HepG2 (cell line): ENCODE results near the gene MYOM1. TPM values are rescaled to one million over a fixed set of nuclear protein-coding genes. Genes with fewer than 3 reads are reported as not detected.

ENCODE experiments used
- ADNP ChIP-seq: sonication (generic); formaldehyde crosslinking; IDR thresholded peaks from 2 replicates; pipeline ENCODE4 v1.4.0; 2020; ENCODE audit warnings: missing genetic modification reagents
- CENPT ChIP-seq: sonication (generic); formaldehyde crosslinking; IDR thresholded peaks from 2 replicates; pipeline ENCODE4 v1.8.0; 2022; ENCODE audit warnings: low read depth, mild to moderate bottlenecking, moderate library complexity, missing genetic modification reagents
- ETV5 ChIP-seq: IDR thresholded peaks from 2 replicates; pipeline ENCODE4 v1.6.1; 2018; ENCODE audit warnings: missing biosample characterization, missing genetic modification reagents, inconsistent platforms, borderline replicate concordance
- FOXA3 ChIP-seq: IDR thresholded peaks from 2 replicates; pipeline ENCODE4 v1.6.1; 2016; ENCODE audit warnings: missing genetic modification reagents, missing compliant biosample characterization
- GATAD2A ChIP-seq: IDR thresholded peaks from 2 replicates; pipeline ENCODE4 v1.6.1; 2016
- HDAC2 ChIP-seq: sonication (generic); formaldehyde crosslinking; IDR thresholded peaks from 2 replicates; pipeline ENCODE4 v1.4.0; 2020; ENCODE audit warnings: missing genetic modification reagents
- HMGA1 ChIP-seq: sonication (generic); formaldehyde crosslinking; conservative IDR thresholded peaks from 2 replicates; pipeline ENCODE4 v1.4.0; 2020; ENCODE audit warnings: missing genetic modification reagents
- JDP2 ChIP-seq: sonication (generic); formaldehyde crosslinking; IDR thresholded peaks from 2 replicates; pipeline ENCODE4 v1.8.1; 2022; ENCODE audit warnings: missing genetic modification reagents, borderline replicate concordance
- MED1 ChIP-seq: sonication (generic); formaldehyde crosslinking; IDR thresholded peaks from 2 replicates; pipeline ENCODE4 v1.4.0; 2020; ENCODE audit warnings: missing genetic modification reagents
- NCOA2 ChIP-seq: sonication (generic); formaldehyde crosslinking; IDR thresholded peaks from 2 replicates; pipeline ENCODE4 v1.8.0; 2022; ENCODE audit warnings: inconsistent platforms
- NFKB2 ChIP-seq: sonication (generic); formaldehyde crosslinking; IDR thresholded peaks from 2 replicates; pipeline ENCODE4 v1.4.0; 2020; ENCODE audit warnings: missing genetic modification reagents, borderline replicate concordance
- RBFOX2 ChIP-seq: fragments of 200-400 bp; formaldehyde crosslinking; IDR thresholded peaks from 2 replicates; pipeline ENCODE4 v1.6.1; 2017; ENCODE audit warnings: low read depth, mild to moderate bottlenecking, low read length
- RCOR2 ChIP-seq: IDR thresholded peaks from 2 replicates; pipeline ENCODE4 v1.6.1; 2016; ENCODE audit warnings: missing biosample characterization, missing genetic modification reagents
- RFX1 ChIP-seq: fragments of 450-650 bp; IDR thresholded peaks from 2 replicates; pipeline ENCODE4 v1.6.1; 2017
- RFXANK ChIP-seq: IDR thresholded peaks from 2 replicates; pipeline ENCODE4 v1.6.1; 2016
- XRCC5 ChIP-seq: fragments of 200-400 bp; formaldehyde crosslinking; optimal IDR thresholded peaks from 2 replicates; pipeline ENCODE3; 2017; ENCODE audit warnings: mild to moderate bottlenecking, low read length
- ZBTB3 ChIP-seq: sonication (generic); formaldehyde crosslinking; IDR thresholded peaks from 2 replicates; pipeline ENCODE4 v1.4.0; 2020; ENCODE audit warnings: low read depth, mild to moderate bottlenecking, moderate library complexity, missing genetic modification reagents, borderline replicate concordance
- ZNF10 ChIP-seq: sonication (generic); formaldehyde crosslinking; IDR thresholded peaks from 2 replicates; pipeline ENCODE4 v1.4.0; 2020; ENCODE audit warnings: mild to moderate bottlenecking, low read depth, missing genetic modification reagents, borderline replicate concordance
- ZNF607 ChIP-seq: sonication (generic); formaldehyde crosslinking; IDR thresholded peaks from 2 replicates; pipeline ENCODE4 v1.5.1; 2020; ENCODE audit warnings: missing genetic modification reagents, mild to moderate bottlenecking, borderline replicate concordance
- ZNF619 ChIP-seq: sonication (generic); formaldehyde crosslinking; IDR thresholded peaks from 2 replicates; pipeline ENCODE4 v1.4.0; 2020; ENCODE audit warnings: mild to moderate bottlenecking, missing genetic modification reagents
- ZNF7 ChIP-seq: IDR thresholded peaks from 2 replicates; pipeline ENCODE4 v1.6.1; 2016; ENCODE audit warnings: missing biosample characterization, missing genetic modification reagents
- ZNF782 ChIP-seq: sonication (generic); formaldehyde crosslinking; IDR thresholded peaks from 2 replicates; pipeline ENCODE4 v1.4.0; 2020; ENCODE audit warnings: missing genetic modification reagents, mild to moderate bottlenecking, borderline replicate concordance
- ZSCAN20 ChIP-seq: sonication (generic); formaldehyde crosslinking; IDR thresholded peaks from 2 replicates; pipeline ENCODE4 v1.4.0; 2020; ENCODE audit warnings: missing genetic modification reagents, mild to moderate bottlenecking, borderline replicate concordance
- ZSCAN22 ChIP-seq: sonication (generic); formaldehyde crosslinking; IDR thresholded peaks from 2 replicates; pipeline ENCODE4 v1.4.0; 2020; ENCODE audit warnings: mild to moderate bottlenecking, missing genetic modification reagents
- polyA plus RNA-seq, 8 experiments: library from polyadenylated mRNA; depleted of rRNA in 3 of 8; stranded (reverse) in 7 of 8; unstranded in 1 of 8; fragments of >200 nt; fragmentation: Illumina TruSeq in 4 of 8; extraction: Trizol in 4 of 8; gene quantifications; 2 replicates each; pipeline versions ENCODE4 v1.2.1 to v1.2.3, GENCODE V29; 2011 to 2016; ENCODE audit warnings: low read depth in 4 of 8, missing spikeins in 1 of 8, mixed read lengths in 1 of 8; ENCODE audit not compliant: insufficient read depth in 1 of 8
- total RNA-seq, 5 experiments: library from RNA; depleted of rRNA; stranded (reverse); fragments of >200 nt; fragmentation: Illumina TruSeq; extraction: Trizol; gene quantifications; 2 replicates each; pipeline ENCODE4 v1.2.3, GENCODE V29; 2016; ENCODE audit warnings: low read depth in 1 of 5
- TF ChIP-seq, protein P1 (sequence below): sonication (generic); formaldehyde crosslinking; IDR thresholded peaks from 2 replicates; pipeline ENCODE4 v1.8.0; 2022; ENCODE audit warnings: mild to moderate bottlenecking, missing genetic modification reagents; ENCODE audit not compliant: insufficient replicate concordance
- TF ChIP-seq, protein P2 (sequence below): IDR thresholded peaks from 2 replicates; pipeline ENCODE4 v1.6.1; 2016; ENCODE audit warnings: low read depth
- TF ChIP-seq, protein P3 (sequence below): IDR thresholded peaks from 2 replicates; pipeline ENCODE4 v1.4.0; 2020; ENCODE audit warnings: mild to moderate bottlenecking, missing genetic modification reagents

MYOM1 gene
- total and polyA plus RNA-seq, 2 of the 13 experiments (the other 11 are each of a cell fraction or from before 2014, with no cell fraction given), result 0.46 to 0.98 TPM

- TF ChIP-seq, protein P1, sequence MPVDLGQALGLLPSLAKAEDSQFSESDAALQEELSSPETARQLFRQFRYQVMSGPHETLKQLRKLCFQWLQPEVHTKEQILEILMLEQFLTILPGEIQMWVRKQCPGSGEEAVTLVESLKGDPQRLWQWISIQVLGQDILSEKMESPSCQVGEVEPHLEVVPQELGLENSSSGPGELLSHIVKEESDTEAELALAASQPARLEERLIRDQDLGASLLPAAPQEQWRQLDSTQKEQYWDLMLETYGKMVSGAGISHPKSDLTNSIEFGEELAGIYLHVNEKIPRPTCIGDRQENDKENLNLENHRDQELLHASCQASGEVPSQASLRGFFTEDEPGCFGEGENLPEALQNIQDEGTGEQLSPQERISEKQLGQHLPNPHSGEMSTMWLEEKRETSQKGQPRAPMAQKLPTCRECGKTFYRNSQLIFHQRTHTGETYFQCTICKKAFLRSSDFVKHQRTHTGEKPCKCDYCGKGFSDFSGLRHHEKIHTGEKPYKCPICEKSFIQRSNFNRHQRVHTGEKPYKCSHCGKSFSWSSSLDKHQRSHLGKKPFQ (CRISPR knock-in tag), result no peak
- TF ChIP-seq ZBTB3 (CRISPR knock-in tag), result no peak
- 0 out of 2 replicates have a peak, but pooled peaks have one; percentile 35 for TF ChIP-seq MED1
- TF ChIP-seq RCOR2 (CRISPR knock-in tag), result peak; percentile 58; the same call in 1 of the 2 replicates
- peak; percentile 41; the same call in 1 of the 2 replicates for TF ChIP-seq HDAC2 (CRISPR knock-in tag)
- TF ChIP-seq ZNF619 (CRISPR knock-in tag), result no peak
- TF ChIP-seq, protein P2, sequence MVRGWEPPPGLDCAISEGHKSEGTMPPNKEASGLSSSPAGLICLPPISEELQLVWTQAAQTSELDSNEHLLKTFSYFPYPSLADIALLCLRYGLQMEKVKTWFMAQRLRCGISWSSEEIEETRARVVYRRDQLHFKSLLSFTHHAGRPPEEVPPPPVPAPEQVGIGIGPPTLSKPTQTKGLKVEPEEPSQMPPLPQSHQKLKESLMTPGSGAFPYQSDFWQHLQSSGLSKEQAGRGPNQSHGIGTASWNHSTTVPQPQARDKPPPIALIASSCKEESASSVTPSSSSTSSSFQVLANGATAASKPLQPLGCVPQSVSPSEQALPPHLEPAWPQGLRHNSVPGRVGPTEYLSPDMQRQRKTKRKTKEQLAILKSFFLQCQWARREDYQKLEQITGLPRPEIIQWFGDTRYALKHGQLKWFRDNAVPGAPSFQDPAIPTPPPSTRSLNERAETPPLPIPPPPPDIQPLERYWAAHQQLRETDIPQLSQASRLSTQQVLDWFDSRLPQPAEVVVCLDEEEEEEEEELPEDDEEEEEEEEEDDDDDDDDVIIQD, result 0 out of 2 replicates have a peak, but pooled peaks have one; percentile 34
- TF ChIP-seq ZNF7 (CRISPR knock-in tag), result no peak
- peak; percentile 64 for TF ChIP-seq GATAD2A (CRISPR knock-in tag)
- TF ChIP-seq, protein P3, sequence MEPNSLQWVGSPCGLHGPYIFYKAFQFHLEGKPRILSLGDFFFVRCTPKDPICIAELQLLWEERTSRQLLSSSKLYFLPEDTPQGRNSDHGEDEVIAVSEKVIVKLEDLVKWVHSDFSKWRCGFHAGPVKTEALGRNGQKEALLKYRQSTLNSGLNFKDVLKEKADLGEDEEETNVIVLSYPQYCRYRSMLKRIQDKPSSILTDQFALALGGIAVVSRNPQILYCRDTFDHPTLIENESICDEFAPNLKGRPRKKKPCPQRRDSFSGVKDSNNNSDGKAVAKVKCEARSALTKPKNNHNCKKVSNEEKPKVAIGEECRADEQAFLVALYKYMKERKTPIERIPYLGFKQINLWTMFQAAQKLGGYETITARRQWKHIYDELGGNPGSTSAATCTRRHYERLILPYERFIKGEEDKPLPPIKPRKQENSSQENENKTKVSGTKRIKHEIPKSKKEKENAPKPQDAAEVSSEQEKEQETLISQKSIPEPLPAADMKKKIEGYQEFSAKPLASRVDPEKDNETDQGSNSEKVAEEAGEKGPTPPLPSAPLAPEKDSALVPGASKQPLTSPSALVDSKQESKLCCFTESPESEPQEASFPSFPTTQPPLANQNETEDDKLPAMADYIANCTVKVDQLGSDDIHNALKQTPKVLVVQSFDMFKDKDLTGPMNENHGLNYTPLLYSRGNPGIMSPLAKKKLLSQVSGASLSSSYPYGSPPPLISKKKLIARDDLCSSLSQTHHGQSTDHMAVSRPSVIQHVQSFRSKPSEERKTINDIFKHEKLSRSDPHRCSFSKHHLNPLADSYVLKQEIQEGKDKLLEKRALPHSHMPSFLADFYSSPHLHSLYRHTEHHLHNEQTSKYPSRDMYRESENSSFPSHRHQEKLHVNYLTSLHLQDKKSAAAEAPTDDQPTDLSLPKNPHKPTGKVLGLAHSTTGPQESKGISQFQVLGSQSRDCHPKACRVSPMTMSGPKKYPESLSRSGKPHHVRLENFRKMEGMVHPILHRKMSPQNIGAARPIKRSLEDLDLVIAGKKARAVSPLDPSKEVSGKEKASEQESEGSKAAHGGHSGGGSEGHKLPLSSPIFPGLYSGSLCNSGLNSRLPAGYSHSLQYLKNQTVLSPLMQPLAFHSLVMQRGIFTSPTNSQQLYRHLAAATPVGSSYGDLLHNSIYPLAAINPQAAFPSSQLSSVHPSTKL (CRISPR knock-in tag), result peak; percentile 75
- TF ChIP-seq RFX1, result no peak
- peak; percentile 37; the same call in 1 of the 2 replicates for TF ChIP-seq FOXA3 (CRISPR knock-in tag)
- no peak; the same call in 1 of the 2 replicates for TF ChIP-seq ETV5
- no peak for TF ChIP-seq CENPT
- TF ChIP-seq XRCC5, result no peak
- no peak for TF ChIP-seq ZSCAN20
- TF ChIP-seq ADNP (CRISPR knock-in tag), result no peak
- TF ChIP-seq NFKB2 (CRISPR knock-in tag), result no peak
- peak; percentile 57; the same call in 1 of the 2 replicates for TF ChIP-seq NCOA2 (CRISPR knock-in tag)
- TF ChIP-seq JDP2 (CRISPR knock-in tag), result no peak
- TF ChIP-seq HMGA1 (CRISPR knock-in tag), result no peak
- TF ChIP-seq ZSCAN22 (CRISPR knock-in tag), result no peak
- no peak for TF ChIP-seq ZNF607 (CRISPR knock-in tag)
- no peak for TF ChIP-seq ZNF10 (CRISPR knock-in tag)
- TF ChIP-seq RFXANK (CRISPR knock-in tag), result no peak
- TF ChIP-seq ZNF782 (CRISPR knock-in tag), result no peak
- no peak for TF ChIP-seq RBFOX2
Observed at GRCh38 chr18:3107740-3108151, 112.0 kb downstream of the MYOM1 start (continued).
